ENCODE results near the gene MAP2K6. TPM values are rescaled to one million over a fixed set of nuclear protein-coding genes. Genes with fewer than 3 reads are reported as not detected.
A peak's percentile ranks its signal among the peaks of the same experiment; 100 is the strongest.

The MAP2K6 gene
- total RNA-seq, 4 donors from 2014 or later: 12.1 to 20.5 (median 17.2) TPM

- no peak overlapping the region for H3K27ac ChIP-seq
- no peaks in the 10 kb centered on the region for H3K27me3 ChIP-seq
- TF ChIP-seq, protein P1, sequence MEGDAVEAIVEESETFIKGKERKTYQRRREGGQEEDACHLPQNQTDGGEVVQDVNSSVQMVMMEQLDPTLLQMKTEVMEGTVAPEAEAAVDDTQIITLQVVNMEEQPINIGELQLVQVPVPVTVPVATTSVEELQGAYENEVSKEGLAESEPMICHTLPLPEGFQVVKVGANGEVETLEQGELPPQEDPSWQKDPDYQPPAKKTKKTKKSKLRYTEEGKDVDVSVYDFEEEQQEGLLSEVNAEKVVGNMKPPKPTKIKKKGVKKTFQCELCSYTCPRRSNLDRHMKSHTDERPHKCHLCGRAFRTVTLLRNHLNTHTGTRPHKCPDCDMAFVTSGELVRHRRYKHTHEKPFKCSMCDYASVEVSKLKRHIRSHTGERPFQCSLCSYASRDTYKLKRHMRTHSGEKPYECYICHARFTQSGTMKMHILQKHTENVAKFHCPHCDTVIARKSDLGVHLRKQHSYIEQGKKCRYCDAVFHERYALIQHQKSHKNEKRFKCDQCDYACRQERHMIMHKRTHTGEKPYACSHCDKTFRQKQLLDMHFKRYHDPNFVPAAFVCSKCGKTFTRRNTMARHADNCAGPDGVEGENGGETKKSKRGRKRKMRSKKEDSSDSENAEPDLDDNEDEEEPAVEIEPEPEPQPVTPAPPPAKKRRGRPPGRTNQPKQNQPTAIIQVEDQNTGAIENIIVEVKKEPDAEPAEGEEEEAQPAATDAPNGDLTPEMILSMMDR (IDR thresholded peaks at IDR 0.05): no peak
- H3K4me3 ChIP-seq: no peak overlapping the region
- H3K9me3 ChIP-seq: no peaks in the 10 kb centered on the region
- no peaks in the 10 kb centered on the region for H3K4me1 ChIP-seq
- DNase-seq: no peak
- H3K36me3 ChIP-seq: no peaks in the 10 kb centered on the region
Measured at GRCh38 chr17:69406941-69407340, 7.6 kb upstream of the MAP2K6 start.

GRCh38 chr17:69407759-69408158 lies 6.7 kb upstream of the MAP2K6 start:
- DNase-seq: no peak
- Histone ChIP-seq H3K36me3 (no peaks in the 10 kb centered on the region), H3K27me3 (no peaks in the 10 kb centered on the region), H3K27ac (no peak overlapping the region), H3K4me3 (no peak overlapping the region), H3K9me3 (no peaks in the 10 kb centered on the region), H3K4me1 (no peaks in the 10 kb centered on the region)
- TF ChIP-seq, protein P1 (IDR thresholded peaks at IDR 0.05): no peak
- no peak for TF ChIP-seq POLR2A (IDR thresholded peaks at IDR 0.05)

DNA sequence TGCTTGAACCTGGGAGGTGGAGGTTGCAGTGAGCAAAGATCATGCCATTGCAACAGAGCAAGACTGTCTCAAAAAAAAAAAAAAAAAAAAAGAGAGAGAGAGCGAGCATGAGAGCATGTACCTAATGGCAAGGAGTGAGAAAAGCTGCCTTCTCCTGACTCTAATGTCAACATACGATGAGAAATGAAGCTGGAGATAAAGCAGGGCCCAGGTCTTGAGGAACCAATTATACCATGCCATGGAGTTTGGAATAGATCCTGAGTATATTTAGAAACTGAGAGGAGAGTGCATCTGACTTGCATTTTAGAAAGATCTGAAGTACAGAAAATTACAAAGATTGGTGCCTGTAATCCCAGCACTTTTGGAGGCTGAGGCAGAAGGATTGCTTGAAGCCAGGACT lies 3.8 kb upstream of the MAP2K6 start:
- TF ChIP-seq POLR2A (IDR thresholded peaks at IDR 0.05): no peak
- TF ChIP-seq, protein P1 (IDR thresholded peaks at IDR 0.05): no peak
- H3K36me3 ChIP-seq: no peaks in the 10 kb centered on the region
- H3K4me1 ChIP-seq: peaks cover 0 to 5% (median 2%) of the 10 kb centered on the region in 4 donors
- no peak overlapping the region for H3K4me3 ChIP-seq
- H3K27ac ChIP-seq: no peak overlapping the region
- no peak for DNase-seq
- no peaks in the 10 kb centered on the region for H3K27me3 ChIP-seq
- no peaks in the 10 kb centered on the region for H3K9me3 ChIP-seq

DNA sequence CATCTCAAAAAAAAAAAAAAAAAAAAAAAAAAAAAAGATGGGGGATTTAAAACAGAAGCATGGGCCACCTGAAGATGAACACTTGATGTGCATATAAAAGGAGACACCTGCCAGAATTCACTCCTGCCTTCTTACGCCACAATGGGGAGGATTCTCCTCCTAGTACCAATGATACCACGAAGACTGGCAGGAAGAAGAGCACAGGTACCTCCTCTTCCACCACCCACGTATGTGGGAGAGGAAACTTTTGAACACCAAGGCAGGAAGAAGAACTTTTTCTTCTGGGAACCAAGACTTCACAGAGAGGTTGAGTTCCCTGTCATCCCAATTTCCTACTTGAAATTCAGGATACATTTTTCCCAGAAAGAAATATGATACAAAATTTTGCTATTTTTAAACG lies 2.7 kb upstream of the MAP2K6 start:
- no peaks in the 10 kb centered on the region for H3K36me3 ChIP-seq
- no peak overlapping the region for H3K4me3 ChIP-seq
- no peaks in the 10 kb centered on the region for H3K27me3 ChIP-seq
- H3K9me3 ChIP-seq: no peaks in the 10 kb centered on the region
- H3K4me1 ChIP-seq: peaks cover 0 to 15% (median 3%) of the 10 kb centered on the region in 4 donors
- no peak for DNase-seq
- no peak for TF ChIP-seq POLR2A (IDR thresholded peaks at IDR 0.05)
- TF ChIP-seq, protein P1 (IDR thresholded peaks at IDR 0.05): no peak
- H3K27ac ChIP-seq: no peak overlapping the region

- Histone ChIP-seq H3K27ac (no peak overlapping the region), H3K27me3 (no peaks in the 10 kb centered on the region), H3K4me3 (no peak overlapping the region), H3K9me3 (no peaks in the 10 kb centered on the region), H3K4me1 (peaks cover 0 to 20% (median 3%) of the 10 kb centered on the region in 4 donors), H3K36me3 (no peaks in the 10 kb centered on the region)
- no peak for TF ChIP-seq POLR2A (IDR thresholded peaks at IDR 0.05)
- TF ChIP-seq, protein P1 (IDR thresholded peaks at IDR 0.05): no peak
- DNase-seq: no peak
Measured at GRCh38 chr17:69412251-69412671, 2.2 kb upstream of the MAP2K6 start.

GRCh38 chr17:69415431-69415830 lies 934 bp downstream of the MAP2K6 start:
- no peaks in the 10 kb centered on the region for H3K36me3 ChIP-seq
- H3K27me3 ChIP-seq: no peaks in the 10 kb centered on the region
- peaks cover 0 to 31% (median 3%) of the 10 kb centered on the region in 4 donors for H3K4me1 ChIP-seq
- no peaks in the 10 kb centered on the region for H3K9me3 ChIP-seq
- peak overlapping the region in 3 of 4 donors; percentile 9 to 69 (median 33) for H3K27ac ChIP-seq
- peak overlapping the region; percentile 34 to 67 (median 52) for H3K4me3 ChIP-seq
- DNase-seq: no peak
- TF ChIP-seq, protein P1 (IDR thresholded peaks at IDR 0.05): no peak
- TF ChIP-seq POLR2A (IDR thresholded peaks at IDR 0.05): no peak

All from Peyer's patch (tissue), 4 donors.